ENCODE measurements around the gene IL12RB2. TPM values are rescaled to one million over a fixed set of nuclear protein-coding genes. Genes with fewer than 3 reads are reported as not detected.
"Not testable (repeated sequence)": the region's sequence is repeated elsewhere in the genome, so short reads cannot be mapped to it uniquely, and the experiment has no call there.

Gene IL12RB2
- polyA plus RNA-seq, 3 donors, result not detected

- intact Hi-C loops (cut with micrococcal nuclease), result no loop called here
- Histone ChIP-seq H2AFZ (ENCODE audit: insufficient read depth, low read depth, low read length, poor library complexity, severe bottlenecking) (no peak overlapping the region), H3K27ac (ENCODE audit: low read depth in 1 of 2, low read length in 2 of 2) (no peak overlapping the region), H3K4me2 (replicated peaks; ENCODE audit: extremely low read depth, low read length, poor library complexity, severe bottlenecking) (no peak overlapping the region), H3K36me3 (replicated peaks in 1 of 2; ENCODE audit: control insufficient read depth in 1 of 2, insufficient read depth in 2 of 2, low read length in 2 of 2) (peaks cover 89 to 96% of the 10 kb centered on the region in 2 donors), H3K9ac (ENCODE audit: insufficient read depth, low read length, poor library complexity, severe bottlenecking) (no peak overlapping the region), H4K20me1 (ENCODE audit: insufficient read depth, low read length) (peaks cover 66% of the 10 kb centered on the region), H3K27me3 (ENCODE audit: control insufficient read depth in 2 of 2, insufficient read depth in 2 of 2, low read length in 2 of 2) (no peaks in the 10 kb centered on the region), H3K4me3 (replicated peaks in 1 of 3; ENCODE audit: low read depth in 2 of 3, low read length in 3 of 3) (no peak overlapping the region), H3K4me1 (ENCODE audit: control insufficient read depth in 1 of 2, insufficient read depth in 2 of 2, low read length in 2 of 2) (no peaks in the 10 kb centered on the region), H3K79me2 (ENCODE audit: insufficient read depth, low read length) (peaks cover 55% of the 10 kb centered on the region), H3K9me3 (replicated peaks in 1 of 2; ENCODE audit: control insufficient read depth in 1 of 2, insufficient read depth in 1 of 2, low read length in 2 of 2) (no peaks in the 10 kb centered on the region)
- no peak for DNase-seq
- H3K4me1 Mint-ChIP-seq, result no peaks in the 10 kb centered on the region
- H3K36me3 Mint-ChIP-seq, result peaks cover 83 to 85% of the 10 kb centered on the region in 2 donors
- H3K9me3 Mint-ChIP-seq, result no peaks in the 10 kb centered on the region
- H3K4me3 Mint-ChIP-seq, result no peak overlapping the region
- H3K27ac Mint-ChIP-seq, result peak overlapping the region in 2 of 7 donors; percentile 10 to 30
- no peak for TF ChIP-seq CTCF (IDR thresholded peaks at IDR 0.05)
- no peaks in the 10 kb centered on the region for H3K27me3 Mint-ChIP-seq (ENCODE audit: low read depth in 3 of 3)
- 100% methylated on average over 2 of the region's 2 CpGs for WGBS (ENCODE audit: insufficient coverage)
Measured at GRCh38 chr1:67414574-67414973, 106.9 kb downstream of the IL12RB2 start.

GRCh38 chr1:67415041-67415440, 107.4 kb downstream of the IL12RB2 start:
- Mint-ChIP-seq H3K27ac (peak overlapping the region in 1 of 7 donors; percentile 10), H3K27me3 (ENCODE audit: low read depth in 3 of 3) (no peaks in the 10 kb centered on the region), H3K36me3 (peaks cover 83 to 89% of the 10 kb centered on the region in 2 donors), H3K4me3 (no peak overlapping the region), H3K9me3 (no peaks in the 10 kb centered on the region), H3K4me1 (no peaks in the 10 kb centered on the region)
- Histone ChIP-seq H3K4me1 (ENCODE audit: control insufficient read depth in 1 of 2, insufficient read depth in 2 of 2, low read length in 2 of 2) (no peaks in the 10 kb centered on the region), H3K27me3 (ENCODE audit: control insufficient read depth in 2 of 2, insufficient read depth in 2 of 2, low read length in 2 of 2) (no peaks in the 10 kb centered on the region), H3K36me3 (replicated peaks in 1 of 2; ENCODE audit: control insufficient read depth in 1 of 2, insufficient read depth in 2 of 2, low read length in 2 of 2) (peaks cover 89 to 96% of the 10 kb centered on the region in 2 donors), H4K20me1 (ENCODE audit: insufficient read depth, low read length) (peaks cover 70% of the 10 kb centered on the region), H3K9me3 (replicated peaks in 1 of 2; ENCODE audit: control insufficient read depth in 1 of 2, insufficient read depth in 1 of 2, low read length in 2 of 2) (no peaks in the 10 kb centered on the region), H2AFZ (ENCODE audit: insufficient read depth, low read depth, low read length, poor library complexity, severe bottlenecking) (no peak overlapping the region), H3K9ac (ENCODE audit: insufficient read depth, low read length, poor library complexity, severe bottlenecking) (no peak overlapping the region), H3K4me2 (replicated peaks; ENCODE audit: extremely low read depth, low read length, poor library complexity, severe bottlenecking) (no peak overlapping the region), H3K27ac (ENCODE audit: low read depth in 1 of 2, low read length in 2 of 2) (no peak overlapping the region), H3K79me2 (ENCODE audit: insufficient read depth, low read length) (peaks cover 60% of the 10 kb centered on the region), H3K4me3 (replicated peaks in 1 of 3; ENCODE audit: low read depth in 2 of 3, low read length in 3 of 3) (no peak overlapping the region)
- DNase-seq, result no peak
- WGBS (ENCODE audit: insufficient coverage), result no CpG with 5 or more reads among the region's 13 CpGs
- intact Hi-C loops (cut with micrococcal nuclease), result no loop called here
- no peak for TF ChIP-seq CTCF (IDR thresholded peaks at IDR 0.05)

GRCh38 chr1:67417733-67418132, 110.1 kb downstream of the IL12RB2 start:
- not testable (repeated sequence) for H3K4me3 Mint-ChIP-seq

More at GRCh38 chr1:67417733-67418132, 110.1 kb downstream of the IL12RB2 start:
- H4K20me1 ChIP-seq (ENCODE audit: insufficient read depth, low read length), result peaks cover 91% of the 10 kb centered on the region
- Mint-ChIP-seq H3K36me3 (peaks cover 89 to 96% of the 10 kb centered on the region in 2 donors), H3K27ac (peak overlapping the region in 3 of 7 donors; percentile 30 to 63 (median 31))
- no CpG with 5 or more reads among the region's 4 CpGs for WGBS (ENCODE audit: insufficient coverage)
- H2AFZ ChIP-seq (ENCODE audit: insufficient read depth, low read depth, low read length, poor library complexity, severe bottlenecking); H3K4me3 ChIP-seq (replicated peaks in 1 of 3; ENCODE audit: low read depth in 2 of 3, low read length in 3 of 3); DNase-seq; H3K4me1 ChIP-seq (ENCODE audit: control insufficient read depth in 1 of 2, insufficient read depth in 2 of 2, low read length in 2 of 2); H3K9ac ChIP-seq (ENCODE audit: insufficient read depth, low read length, poor library complexity, severe bottlenecking); H3K9me3 Mint-ChIP-seq; H3K4me2 ChIP-seq (replicated peaks; ENCODE audit: extremely low read depth, low read length, poor library complexity, severe bottlenecking); intact Hi-C loops (cut with micrococcal nuclease); H3K4me1 Mint-ChIP-seq; H3K27me3 ChIP-seq (ENCODE audit: control insufficient read depth in 2 of 2, insufficient read depth in 2 of 2, low read length in 2 of 2); H3K27me3 Mint-ChIP-seq (ENCODE audit: low read depth in 3 of 3); H3K27ac ChIP-seq (ENCODE audit: low read depth in 1 of 2, low read length in 2 of 2); H3K9me3 ChIP-seq (replicated peaks in 1 of 2; ENCODE audit: control insufficient read depth in 1 of 2, insufficient read depth in 1 of 2, low read length in 2 of 2): not testable (repeated sequence)
- H3K36me3 ChIP-seq (replicated peaks in 1 of 2; ENCODE audit: control insufficient read depth in 1 of 2, insufficient read depth in 2 of 2, low read length in 2 of 2), result peaks cover 97 to 98% of the 10 kb centered on the region in 2 donors
- H3K79me2 ChIP-seq (ENCODE audit: insufficient read depth, low read length), result peaks cover 87% of the 10 kb centered on the region
